K562 (cell line): Measurements from ENCODE around the gene COQ5. TPM values are rescaled to one million over a fixed set of nuclear protein-coding genes. Genes with fewer than 3 reads are reported as not detected.

Experiments used
- ARID2 ChIP-seq: fragments of 450-650 bp; IDR thresholded peaks from 2 replicates; pipeline ENCODE4 v1.6.1; 2017; ENCODE audit warnings: antibody characterized with exemption, mild to moderate bottlenecking
- BCL6 ChIP-seq: fragments of 250-450 bp; sonication (Bioruptor Pico); IDR thresholded peaks from 2 replicates; pipeline ENCODE4 v1.4.0; 2020
- ETV1 ChIP-seq: fragments of 450-650 bp; conservative IDR thresholded peaks from 2 replicates; pipeline ENCODE4 v1.6.1; 2016; ENCODE audit warnings: missing genetic modification characterization, control low read depth, low read depth, missing compliant biosample characterization
- FOXM1 ChIP-seq, 2 experiments: fragments of 450-650 bp in 1 of 2; sonication (generic) in 1 of 2; formaldehyde crosslinking in 1 of 2; IDR thresholded peaks; 2 replicates each; pipeline versions ENCODE4 v1.6.1 to v1.9.0; 2017 to 2022; ENCODE audit warnings: low read depth in 2 of 2, mild to moderate bottlenecking in 2 of 2, missing genetic modification reagents in 1 of 2, moderate library complexity in 1 of 2
- L3MBTL2 ChIP-seq: fragments of 450-650 bp; IDR thresholded peaks from 2 replicates; pipeline ENCODE4 v1.6.1; 2016; ENCODE audit warnings: mild to moderate bottlenecking, moderate library complexity
- MTA2 ChIP-seq: fragments of 450-650 bp; IDR thresholded peaks from 2 replicates; pipeline ENCODE4 v1.6.1; 2016; ENCODE audit warnings: low read depth
- NBN ChIP-seq: fragments of 450-650 bp; IDR thresholded peaks from 2 replicates; pipeline ENCODE4 v1.6.1; 2016; ENCODE audit warnings: low read depth, mild to moderate bottlenecking
- NR2C1 ChIP-seq, 2 experiments: fragments of 450-650 bp; IDR thresholded peaks; 2 replicates each; pipeline ENCODE4 v1.6.1; 2017; ENCODE audit warnings: mild to moderate bottlenecking in 2 of 2, antibody characterized with exemption in 1 of 2, inconsistent platforms in 1 of 2, missing compliant biosample characterization in 1 of 2, missing genetic modification characterization in 1 of 2
- NUFIP1 ChIP-seq: fragments of 450-650 bp; IDR thresholded peaks from 2 replicates; pipeline ENCODE4 v1.6.1; 2018; ENCODE audit not compliant: partially characterized antibody
- PYGO2 ChIP-seq: fragments of 450-650 bp; IDR thresholded peaks from 2 replicates; pipeline ENCODE4 v1.6.1; 2016; ENCODE audit warnings: mild to moderate bottlenecking, missing genetic modification characterization, moderate library complexity, missing compliant biosample characterization
- TFAP4 ChIP-seq: sonication (generic); formaldehyde crosslinking; IDR thresholded peaks from 2 replicates; pipeline ENCODE4 v1.8.0; 2022; ENCODE audit warnings: missing genetic modification reagents, mild to moderate bottlenecking, moderate library complexity, borderline replicate concordance
- ZBTB9 ChIP-seq: fragments of 450-650 bp; formaldehyde crosslinking; IDR thresholded peaks from 2 replicates; pipeline ENCODE4 v1.4.0; 2020; ENCODE audit warnings: mild to moderate bottlenecking, moderate library complexity
- ZNF23 ChIP-seq: fragments of 250-450 bp; sonication (Bioruptor Pico); IDR thresholded peaks from 2 replicates; pipeline ENCODE4 v1.4.0; 2020; ENCODE audit warnings: mild to moderate bottlenecking
- ZNF280A ChIP-seq: fragments of 450-650 bp; IDR thresholded peaks from 2 replicates; pipeline ENCODE4 v1.6.1; 2018; ENCODE audit warnings: mild to moderate bottlenecking, low read depth; ENCODE audit not compliant: partially characterized antibody
- ZNF318 ChIP-seq, 2 experiments: fragments of 450-650 bp; IDR thresholded peaks; 2 replicates each; pipeline ENCODE4 v1.6.1; 2016; ENCODE audit warnings: mild to moderate bottlenecking in 2 of 2, borderline replicate concordance in 1 of 2, low read depth in 1 of 2, moderate library complexity in 1 of 2
- polyA plus RNA-seq, 8 experiments: library from polyadenylated mRNA; depleted of rRNA in 4 of 8; stranded (reverse) in 5 of 8; unstranded in 3 of 8; fragments of >200 nt; fragmentation: Nextera tagmentation in 2 of 8; fragmentation: Illumina TruSeq in 1 of 8; extraction: Ambion mirVana in 2 of 8; extraction: Trizol in 1 of 8; gene quantifications; 2 replicates each; pipeline versions ENCODE4 v1.2.1 to v1.2.3, GENCODE V29; 2011 to 2014; ENCODE audit warnings: inconsistent platforms in 1 of 8, missing spikeins in 1 of 8
- total RNA-seq, 7 experiments: library from RNA; depleted of rRNA in 6 of 7; stranded (reverse); fragments of >200 nt in 6 of 7; fragmentation: Illumina TruSeq in 2 of 7; extraction: Trizol in 2 of 7; gene quantifications; 2 replicates each; pipeline versions ENCODE4 v1.2.1 to v1.2.3, GENCODE V29; 2011 to 2021; ENCODE audit warnings: low replicate concordance in 1 of 7

The COQ5 gene
- total and polyA plus RNA-seq, 9 of the 15 experiments (the other 6 are each of a cell fraction or from before 2014, with no cell fraction given): 19.2 to 59.7 (median 30.4) TPM

DNA sequence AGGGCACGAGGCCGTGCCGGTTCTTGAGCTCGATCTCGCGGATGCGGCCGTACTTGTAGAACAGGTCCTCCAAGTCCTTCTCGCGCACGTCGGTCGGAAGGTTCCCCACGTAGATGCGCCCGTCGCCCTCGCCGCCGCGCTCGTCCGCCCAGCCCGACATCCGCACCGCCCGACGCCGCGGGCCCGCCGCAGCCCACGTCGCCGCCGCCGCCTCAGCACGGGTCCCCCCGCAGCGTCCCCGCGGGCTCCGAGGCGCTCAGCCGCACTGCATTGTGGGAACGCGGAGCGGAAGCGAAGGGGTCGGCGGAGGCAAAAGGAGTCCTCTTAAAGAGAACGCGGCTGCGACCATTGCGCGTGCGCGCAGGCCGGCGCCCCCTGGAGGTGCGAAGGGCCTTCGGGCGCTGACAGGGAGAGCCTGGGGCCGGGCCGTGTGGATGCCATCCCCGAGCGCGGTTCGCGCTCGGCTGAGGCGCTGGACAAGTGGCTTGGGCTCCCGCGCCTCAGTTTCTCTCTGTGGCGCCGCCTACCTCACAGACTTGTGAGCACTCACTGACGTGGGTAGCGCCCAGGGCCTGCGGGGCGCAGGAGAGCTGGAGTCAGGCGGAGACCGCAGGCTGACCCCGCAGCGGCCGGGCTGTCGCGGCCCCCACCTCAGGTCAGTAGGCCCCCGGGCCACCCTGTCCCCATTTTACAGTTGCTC is 59.4 kb downstream of the COQ5 start, which contains the start of gene SRSF9 (continued):
- TF ChIP-seq ZNF318 (IDR thresholded peaks at IDR 0.05; ENCODE audit: borderline replicate concordance in 1 of 2, low read depth in 1 of 2) (no peak), ETV1 (tag) (peak; percentile 79), MTA2 (no peak), ZNF280A (no peak), TFAP4 (peak; percentile 74; the same call in 1 of the 2 replicates), NR2C1 (IDR thresholded peaks at IDR 0.05) (no peak), NR2C1 (tag; IDR thresholded peaks at IDR 0.05) (peak; percentile 60), PYGO2 (tag) (no peak), NBN (no peak), FOXM1 (IDR thresholded peaks at IDR 0.05; ENCODE audit: low read depth) (0 out of 2 replicates have a peak, but pooled peaks have one; percentile 9), FOXM1 (CRISPR knock-in tag; IDR thresholded peaks at IDR 0.05; ENCODE audit: low read depth) (0 out of 2 replicates have a peak, but pooled peaks have one; percentile 50), ZBTB9 (peak; percentile 84; the same call in 1 of the 2 replicates), ARID2 (0 out of 2 replicates have a peak, but pooled peaks have one; percentile 9), L3MBTL2 (peak; percentile 85), NUFIP1 (no peak), BCL6 (no peak), ZNF23 (CRISPR knock-in tag) (no peak)
